Measurements from ENCODE around the gene CIP2A. TPM values are rescaled to one million over a fixed set of nuclear protein-coding genes. Genes with fewer than 3 reads are reported as not detected.
A peak's percentile ranks its signal among the peaks of the same experiment; 100 is the strongest.

CIP2A gene
- total RNA-seq, 6 experiments from 2014 or later: 11.6 to 29.8 (median 26.5) TPM

DNA sequence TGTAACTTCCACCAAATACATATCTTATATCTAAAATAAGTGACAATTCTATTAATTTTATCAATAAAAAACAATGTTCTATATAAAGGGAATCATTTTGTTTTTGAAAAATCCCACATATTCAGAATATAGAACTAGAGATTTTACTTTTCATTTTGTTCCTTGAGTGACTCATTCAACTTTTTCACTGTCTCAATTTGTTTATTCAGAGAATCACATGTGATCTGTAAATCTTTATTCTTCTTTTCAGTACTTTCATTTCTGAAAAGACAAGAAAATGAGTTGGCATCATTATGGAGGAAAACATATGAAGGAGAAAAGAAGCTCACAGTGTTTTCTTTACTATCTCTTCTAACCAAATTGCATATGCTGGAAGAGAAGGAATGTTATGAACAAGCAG, 35.0 kb downstream of the CIP2A start:
- H3K4me1 Mint-ChIP-seq (ENCODE audit: low read depth): peaks cover 32% of the 10 kb centered on the region
- DNase-seq: no peak
- peaks cover 5% of the 10 kb centered on the region; the same call in 1 of the 2 replicates for H3K36me3 Mint-ChIP-seq (ENCODE audit: low read depth)
- no peaks in the 10 kb centered on the region for H3K9me3 Mint-ChIP-seq
- no peaks in the 10 kb centered on the region for H3K27me3 Mint-ChIP-seq (ENCODE audit: insufficient read depth)
- TF ChIP-seq, protein P1, sequence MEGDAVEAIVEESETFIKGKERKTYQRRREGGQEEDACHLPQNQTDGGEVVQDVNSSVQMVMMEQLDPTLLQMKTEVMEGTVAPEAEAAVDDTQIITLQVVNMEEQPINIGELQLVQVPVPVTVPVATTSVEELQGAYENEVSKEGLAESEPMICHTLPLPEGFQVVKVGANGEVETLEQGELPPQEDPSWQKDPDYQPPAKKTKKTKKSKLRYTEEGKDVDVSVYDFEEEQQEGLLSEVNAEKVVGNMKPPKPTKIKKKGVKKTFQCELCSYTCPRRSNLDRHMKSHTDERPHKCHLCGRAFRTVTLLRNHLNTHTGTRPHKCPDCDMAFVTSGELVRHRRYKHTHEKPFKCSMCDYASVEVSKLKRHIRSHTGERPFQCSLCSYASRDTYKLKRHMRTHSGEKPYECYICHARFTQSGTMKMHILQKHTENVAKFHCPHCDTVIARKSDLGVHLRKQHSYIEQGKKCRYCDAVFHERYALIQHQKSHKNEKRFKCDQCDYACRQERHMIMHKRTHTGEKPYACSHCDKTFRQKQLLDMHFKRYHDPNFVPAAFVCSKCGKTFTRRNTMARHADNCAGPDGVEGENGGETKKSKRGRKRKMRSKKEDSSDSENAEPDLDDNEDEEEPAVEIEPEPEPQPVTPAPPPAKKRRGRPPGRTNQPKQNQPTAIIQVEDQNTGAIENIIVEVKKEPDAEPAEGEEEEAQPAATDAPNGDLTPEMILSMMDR (IDR thresholded peaks at IDR 0.05): no peak
- peak overlapping the region; percentile 45; the same call in 1 of the 2 replicates for H3K4me3 Mint-ChIP-seq
- H3K27ac Mint-ChIP-seq: no peak overlapping the region

DNA sequence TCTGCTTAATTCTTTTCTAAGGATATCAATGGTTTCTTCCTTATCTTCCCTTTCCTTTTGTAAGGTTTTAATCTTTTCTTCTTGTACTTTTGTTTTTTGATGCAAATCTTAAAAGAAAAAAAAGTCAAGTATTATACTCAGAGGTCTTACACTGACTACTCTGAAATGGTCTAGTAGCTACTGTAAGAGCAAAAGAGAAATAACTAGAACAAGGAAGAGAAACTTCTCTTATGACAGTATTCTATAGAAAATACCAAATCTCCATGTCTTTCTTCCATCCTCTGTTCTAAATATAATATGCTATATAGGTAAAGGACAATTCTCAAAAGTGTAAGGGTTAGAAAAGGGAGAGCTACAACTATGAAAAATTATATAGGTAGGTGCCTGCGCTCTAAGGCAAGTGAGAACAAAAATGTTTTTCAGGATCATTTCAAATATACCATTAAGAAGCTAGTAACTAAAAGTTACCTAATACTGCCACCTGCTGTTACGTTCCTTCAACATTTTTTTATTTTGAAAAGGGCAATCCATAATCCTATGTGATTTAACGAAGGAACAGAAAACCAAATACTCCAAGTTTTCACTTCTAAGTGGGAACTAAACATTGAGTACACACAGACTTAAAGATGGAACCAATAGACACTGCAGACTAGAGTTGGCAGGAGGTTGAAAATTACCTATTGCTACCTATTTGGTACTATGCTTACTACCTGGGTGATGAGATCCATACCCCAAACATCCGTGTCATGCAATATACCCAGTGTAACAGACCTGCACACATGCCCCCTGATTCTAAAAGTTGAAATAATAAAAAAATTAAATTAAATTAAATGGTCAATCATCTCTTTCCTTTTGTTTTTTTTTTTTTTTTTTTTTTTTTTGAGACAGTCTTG, 36.7 kb downstream of the CIP2A start:
- TF ChIP-seq, protein P1 (IDR thresholded peaks at IDR 0.05): peak; percentile 82
- no peak overlapping the region for H3K27ac Mint-ChIP-seq
- no peaks in the 10 kb centered on the region for H3K9me3 Mint-ChIP-seq
- peaks cover 5% of the 10 kb centered on the region; the same call in 1 of the 2 replicates for H3K36me3 Mint-ChIP-seq (ENCODE audit: low read depth)
- DNase-seq: peak; percentile 52
- H3K4me3 Mint-ChIP-seq: no peak overlapping the region; the same call in 1 of the 2 replicates
- H3K4me1 Mint-ChIP-seq (ENCODE audit: low read depth): peaks cover 40% of the 10 kb centered on the region
- H3K27me3 Mint-ChIP-seq (ENCODE audit: insufficient read depth): no peaks in the 10 kb centered on the region

DNA sequence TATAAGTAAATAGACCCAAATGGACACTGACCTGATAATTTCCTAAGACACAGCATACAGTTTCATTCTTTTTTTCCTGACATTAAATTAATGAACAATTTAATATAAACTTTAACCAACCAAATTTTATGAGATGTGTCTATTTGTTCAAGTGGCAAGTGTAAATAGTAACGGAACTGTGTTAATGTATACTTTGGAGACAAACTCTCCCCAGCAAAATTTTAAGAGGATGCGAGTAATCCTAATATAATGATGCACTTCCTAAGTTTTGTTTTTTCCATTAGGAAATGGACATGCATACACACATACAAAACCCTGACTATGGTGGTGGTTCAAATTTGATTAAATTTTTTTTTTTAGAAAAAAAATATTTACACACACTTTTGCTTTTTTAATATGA, 40.4 kb downstream of the CIP2A start:
- Mint-ChIP-seq H3K4me3 (no peak overlapping the region), H3K4me1 (ENCODE audit: low read depth) (peaks cover 28% of the 10 kb centered on the region), H3K27ac (no peak overlapping the region), H3K27me3 (ENCODE audit: insufficient read depth) (no peaks in the 10 kb centered on the region), H3K36me3 (ENCODE audit: low read depth) (peaks cover 11% of the 10 kb centered on the region), H3K9me3 (no peaks in the 10 kb centered on the region)
- TF ChIP-seq, protein P1 (IDR thresholded peaks at IDR 0.05): no peak
- DNase-seq: no peak

DNA sequence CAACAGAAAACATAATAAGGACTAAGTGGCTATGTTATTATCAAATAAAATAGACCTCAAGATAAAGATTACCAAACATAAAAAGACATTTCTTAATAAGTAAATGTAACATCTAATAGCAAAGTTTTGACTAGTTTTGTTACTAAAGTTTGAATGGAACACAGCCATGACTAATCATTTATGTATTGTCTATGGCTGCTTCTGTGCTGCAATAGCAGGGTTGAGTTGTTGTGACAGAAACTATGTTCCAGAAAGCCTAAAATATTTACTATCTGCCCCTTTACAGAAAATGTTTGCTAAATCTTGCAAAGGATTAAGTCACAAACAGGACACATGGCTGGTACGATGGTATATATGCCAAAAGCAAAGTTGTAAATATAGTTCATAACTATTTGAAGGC, 40.9 kb downstream of the CIP2A start:
- DNase-seq: peak; percentile 4
- TF ChIP-seq, protein P1 (IDR thresholded peaks at IDR 0.05): no peak
- H3K4me1 Mint-ChIP-seq (ENCODE audit: low read depth): peaks cover 28% of the 10 kb centered on the region

DNA sequence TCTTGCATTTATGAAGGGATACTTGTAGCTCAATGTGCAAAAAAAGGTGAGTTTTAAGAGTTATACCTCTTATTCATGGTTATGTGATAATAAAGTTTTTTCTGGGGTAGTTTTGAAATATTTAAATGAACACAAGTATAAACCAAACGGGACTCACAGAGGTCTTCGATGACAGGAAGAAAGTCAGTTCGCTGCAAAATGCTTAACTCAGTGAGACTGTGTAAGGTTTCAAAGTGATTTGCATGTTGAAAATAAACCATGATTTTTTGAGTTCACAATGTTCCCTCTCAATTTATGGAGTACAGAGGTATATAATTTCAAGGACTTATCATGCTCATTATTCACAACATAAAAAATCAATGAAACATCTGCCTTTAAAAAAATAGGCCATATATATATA, 42.5 kb downstream of the CIP2A start:
- H3K36me3 Mint-ChIP-seq (ENCODE audit: low read depth): peaks cover 23% of the 10 kb centered on the region
- H3K4me1 Mint-ChIP-seq (ENCODE audit: low read depth): peaks cover 16% of the 10 kb centered on the region
- DNase-seq: no peak
- H3K27ac Mint-ChIP-seq: no peak overlapping the region
- H3K9me3 Mint-ChIP-seq: no peaks in the 10 kb centered on the region
- TF ChIP-seq, protein P1 (IDR thresholded peaks at IDR 0.05): no peak
- no peak overlapping the region for H3K4me3 Mint-ChIP-seq
- no peaks in the 10 kb centered on the region for H3K27me3 Mint-ChIP-seq (ENCODE audit: insufficient read depth)

More for the DNA sequence above, 40.9 kb downstream of the CIP2A start:
- H3K4me3 Mint-ChIP-seq: no peak overlapping the region
- no peaks in the 10 kb centered on the region for H3K9me3 Mint-ChIP-seq
- H3K27me3 Mint-ChIP-seq (ENCODE audit: insufficient read depth): no peaks in the 10 kb centered on the region
- peaks cover 16% of the 10 kb centered on the region for H3K36me3 Mint-ChIP-seq (ENCODE audit: low read depth)
- H3K27ac Mint-ChIP-seq: 0 out of 2 replicates have a peak overlapping the region, but pooled peaks have one; percentile 30

Measured in HFFc6 (cell line).